Stimulated activated CD4-positive, alpha-beta T cell treated with anti-CD3 and anti-CD28 coated beads, Interleukin-1b, Interleukin-23, amount 100 ng/mL, for 48 hours (primary cell): ENCODE data around the gene GEMIN2.
A peak's percentile ranks its signal among the peaks of the same experiment; 100 is the strongest.
"Not testable (repeated sequence)": the region's sequence is repeated elsewhere in the genome, so short reads cannot be mapped to it uniquely, and the experiment has no call there.

Experiments used
- DNase-seq: peaks from one replicate; pipeline ENCODE4 v3.0.0-alpha.2; 2020

GEMIN2 gene

GRCh38 chr14:39113685-39114072 is 444 bp upstream of the GEMIN2 start:
- DNase-seq, result no peak

DNA sequence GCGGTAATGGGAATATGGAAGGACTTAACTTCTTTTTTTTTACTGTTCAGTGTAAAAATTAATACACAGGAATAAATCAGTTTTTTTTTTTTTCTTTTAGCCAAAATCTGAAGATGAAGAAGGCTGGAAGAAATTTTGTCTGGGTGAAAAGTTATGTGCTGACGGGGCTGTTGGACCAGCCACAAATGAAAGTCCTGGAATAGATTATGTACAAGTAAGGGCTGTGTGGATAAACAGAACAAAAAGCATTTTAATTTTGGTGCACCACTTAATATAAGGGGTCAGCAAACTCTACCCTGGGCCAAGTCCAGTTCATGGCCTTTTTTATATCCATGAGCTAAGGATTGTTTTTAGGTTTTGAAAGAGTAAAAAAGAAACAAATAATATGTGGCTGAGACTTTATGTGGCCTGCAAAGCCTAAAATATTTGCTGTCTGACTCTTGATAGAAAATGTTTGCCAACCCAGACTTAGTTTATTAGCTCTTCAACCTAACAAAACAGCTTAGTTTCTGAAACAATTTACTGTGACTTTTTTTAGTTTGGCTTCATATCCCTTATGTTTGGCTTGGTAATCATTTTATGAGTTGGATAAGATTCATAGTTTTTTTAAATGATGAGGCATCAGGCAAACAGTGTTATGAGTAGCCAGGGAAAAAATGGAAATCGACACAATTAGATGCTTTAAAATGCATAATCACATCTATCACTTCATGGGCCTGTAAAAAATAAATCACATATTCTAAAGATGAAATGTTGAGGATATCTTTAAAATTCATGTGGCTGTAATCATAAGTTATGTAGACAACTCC is 8.4 kb downstream of the GEMIN2 start:
- DNase-seq, result no peak

- not testable (repeated sequence) for DNase-seq
Measured at GRCh38 chr14:39137835-39138234, 23.7 kb downstream of the GEMIN2 start.

DNA sequence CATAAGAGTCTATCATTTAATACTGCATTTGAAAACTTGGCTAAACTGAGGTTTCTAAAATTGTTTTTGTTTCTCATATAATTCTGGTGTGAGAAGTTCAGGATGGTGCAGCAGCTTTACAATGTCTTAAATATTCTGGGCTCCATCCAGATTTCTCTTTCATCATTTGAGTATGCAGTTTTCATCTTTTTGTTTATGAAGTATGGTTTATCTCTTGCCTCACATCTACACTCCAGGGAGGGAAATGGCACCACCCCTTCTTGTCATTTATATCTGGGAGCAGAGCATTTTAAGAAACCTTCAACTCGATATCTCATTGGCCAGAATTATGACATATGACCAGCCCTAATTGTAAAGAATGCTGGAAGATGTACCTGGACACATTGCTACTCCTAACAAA is 24.3 kb downstream of the GEMIN2 start:
- DNase-seq, result no peak

GRCh38 chr14:39140170-39140569 is 26.0 kb downstream of the GEMIN2 start:
- DNase-seq, result no peak

- not testable (repeated sequence) for DNase-seq
Measured at GRCh38 chr14:39141623-39142022, 27.5 kb downstream of the GEMIN2 start.

DNA sequence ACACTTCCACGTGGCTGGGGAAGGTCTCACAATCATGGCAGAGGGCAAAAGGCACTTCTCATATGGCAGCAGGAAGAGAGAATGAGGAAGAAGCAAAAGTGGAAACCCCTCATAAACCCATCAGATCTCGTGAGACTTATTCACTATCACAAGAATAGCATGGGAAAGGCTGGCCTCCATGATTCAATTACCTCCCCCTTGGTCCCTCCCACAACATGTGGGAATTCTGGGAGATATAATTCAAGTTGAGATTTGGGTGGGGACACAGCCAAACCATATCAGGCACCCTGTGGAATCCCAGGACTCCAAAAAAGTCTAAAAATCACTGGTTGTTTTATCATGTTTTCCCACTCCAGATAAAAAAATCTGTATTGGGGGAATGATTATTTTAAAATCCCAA is 29.1 kb downstream of the GEMIN2 start:
- DNase-seq, result not testable (repeated sequence)

- DNase-seq, result no peak
Measured at GRCh38 chr14:39145266-39145966, 31.3 kb downstream of the GEMIN2 start.

DNA sequence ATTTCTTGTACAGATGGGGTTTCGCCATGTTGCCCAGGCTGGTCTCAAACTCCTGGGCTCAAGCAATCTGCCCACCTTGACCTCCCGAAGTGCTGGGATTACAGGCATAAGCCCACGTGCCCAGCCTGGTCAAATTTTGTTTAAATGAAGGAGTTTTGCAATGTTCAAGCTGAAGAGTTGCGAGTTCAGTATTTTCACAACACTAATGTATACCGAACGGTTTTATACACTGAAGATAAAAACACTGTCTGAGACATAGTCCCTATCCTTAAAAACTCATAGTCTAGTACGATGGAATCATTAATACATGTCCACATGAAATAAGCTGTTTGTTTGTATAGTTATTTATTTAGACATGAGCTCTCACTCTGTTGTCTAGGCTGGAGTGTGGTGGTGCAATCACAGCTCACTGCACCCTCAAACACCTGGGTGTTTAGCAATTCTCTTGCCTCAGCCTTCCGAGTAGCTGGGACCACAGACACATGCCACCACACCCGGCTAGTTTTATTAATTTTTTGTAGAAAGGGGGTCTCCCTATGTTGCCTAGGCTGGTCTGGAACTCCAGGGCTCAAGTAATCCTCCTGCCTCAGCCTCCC is 40.6 kb downstream of the GEMIN2 start:
- no peak for DNase-seq

GRCh38 chr14:39157491-39157890 is 43.4 kb downstream of the GEMIN2 start:
- no peak for DNase-seq

GRCh38 chr14:39158222-39158858 is 44.2 kb downstream of the GEMIN2 start:
- no peak for DNase-seq

GRCh38 chr14:39160494-39160893 is 46.4 kb downstream of the GEMIN2 start:
- no peak for DNase-seq

DNA sequence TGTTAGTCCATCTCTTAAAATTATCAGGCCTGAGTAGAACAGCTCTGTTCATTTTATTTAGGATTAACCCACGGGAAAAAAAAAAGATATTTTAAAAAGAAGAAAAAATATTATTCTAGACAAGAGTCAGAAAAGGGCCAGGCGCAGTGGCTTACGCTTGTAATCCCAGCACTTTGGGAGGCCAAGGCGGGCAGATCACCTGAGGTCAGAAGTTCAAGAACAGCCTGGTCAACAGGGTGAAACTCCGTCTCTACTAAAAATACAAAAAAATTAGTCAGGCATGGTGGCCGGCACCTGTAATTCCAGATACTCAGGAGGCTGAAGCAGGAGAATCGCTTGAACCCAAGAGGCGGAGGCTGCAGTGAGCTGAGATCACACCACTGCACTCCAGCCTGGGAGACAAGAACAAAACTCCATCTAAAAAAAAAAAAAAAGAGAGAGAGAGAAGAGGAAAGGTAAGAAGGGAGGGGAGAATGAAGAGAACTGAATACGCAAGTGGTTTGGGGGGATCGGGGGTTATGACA is 53.7 kb downstream of the GEMIN2 start:
- not testable (repeated sequence) for DNase-seq

- no peak for DNase-seq
Measured at GRCh38 chr14:39168591-39168990, 54.5 kb downstream of the GEMIN2 start.

DNA sequence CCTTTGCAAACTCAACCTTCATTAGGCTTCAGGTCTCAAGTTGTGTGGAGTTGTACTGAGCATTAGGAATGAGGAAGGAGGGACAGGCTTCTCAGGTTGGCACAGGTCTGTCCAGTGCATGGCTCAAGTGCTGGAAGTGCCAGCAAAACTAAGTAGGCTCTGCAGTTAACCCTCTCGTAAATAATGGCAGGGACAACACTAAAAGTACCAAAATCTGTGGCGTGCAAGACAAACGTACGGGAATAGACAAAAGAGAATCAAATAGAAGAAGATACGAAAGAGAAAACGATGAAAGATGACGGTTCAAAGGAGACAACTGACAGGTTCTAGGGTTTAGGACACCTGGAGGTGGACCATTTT is 55.4 kb downstream of the GEMIN2 start:
- no peak for DNase-seq

DNA sequence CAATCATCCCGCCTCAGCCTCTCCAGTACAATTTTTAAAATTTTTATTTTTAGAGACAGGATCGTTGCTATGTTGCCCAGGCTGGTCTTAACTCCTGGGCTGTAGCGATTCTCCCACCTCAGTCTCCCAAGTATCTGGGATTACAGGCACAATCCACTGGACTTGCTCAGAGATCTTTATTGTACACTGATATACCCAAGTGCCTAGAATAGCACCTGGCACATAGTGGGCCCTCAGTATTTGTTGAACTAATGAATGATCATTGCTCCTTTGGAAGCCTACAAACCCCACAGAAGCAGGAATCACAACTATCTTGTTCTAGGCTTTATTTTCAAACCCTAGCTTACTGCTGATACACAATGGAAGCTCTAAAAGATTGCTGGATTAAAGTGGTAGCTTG is 59.1 kb downstream of the GEMIN2 start:
- no peak for DNase-seq

GRCh38 chr14:39174560-39175444 is 60.7 kb downstream of the GEMIN2 start, which contains the start of gene PNN:
TSS of gene PNN (plus strand) at chr14:39175254. CDS start at chr14:39175280, 26 bp downstream.
- DNase-seq, result peak; percentile 98

GRCh38 chr14:39175445-39176262 is 61.5 kb downstream of the GEMIN2 start:
- DNase-seq, result peak; percentile 52

- DNase-seq, result no peak
Measured at GRCh38 chr14:39176263-39177167, 62.4 kb downstream of the GEMIN2 start.

- no peak for DNase-seq
Measured at GRCh38 chr14:39177168-39177545, 63.0 kb downstream of the GEMIN2 start.
